Mucosa of gallbladder (tissue), 1 donor: ENCODE results near the gene BABAM2. TPM values are rescaled to one million over a fixed set of nuclear protein-coding genes. Genes with fewer than 3 reads are reported as not detected.

ENCODE experiments used
- DNase-seq: peaks from one replicate; pipeline ENCODE4 v3.0.0-alpha.2; 2020; ENCODE audit warnings: low spot score
- total RNA-seq: library from RNA; stranded (reverse); gene quantifications from one replicate; pipeline ENCODE4 v1.2.1, GENCODE V29; 2021
- donor health status: DM: no; HTN: no; CAD: no.

Gene BABAM2
- total RNA-seq, 1 donor from 2014 or later: 47.3 TPM

- no peak for DNase-seq
Measured at GRCh38 chr2:28162564-28162963, 272.0 kb downstream of the BABAM2 start.

- DNase-seq: no peak
Measured at GRCh38 chr2:28163028-28163427, 272.5 kb downstream of the BABAM2 start.

GRCh38 chr2:28163627-28164279 is 273.2 kb downstream of the BABAM2 start:
- no peak for DNase-seq

DNA sequence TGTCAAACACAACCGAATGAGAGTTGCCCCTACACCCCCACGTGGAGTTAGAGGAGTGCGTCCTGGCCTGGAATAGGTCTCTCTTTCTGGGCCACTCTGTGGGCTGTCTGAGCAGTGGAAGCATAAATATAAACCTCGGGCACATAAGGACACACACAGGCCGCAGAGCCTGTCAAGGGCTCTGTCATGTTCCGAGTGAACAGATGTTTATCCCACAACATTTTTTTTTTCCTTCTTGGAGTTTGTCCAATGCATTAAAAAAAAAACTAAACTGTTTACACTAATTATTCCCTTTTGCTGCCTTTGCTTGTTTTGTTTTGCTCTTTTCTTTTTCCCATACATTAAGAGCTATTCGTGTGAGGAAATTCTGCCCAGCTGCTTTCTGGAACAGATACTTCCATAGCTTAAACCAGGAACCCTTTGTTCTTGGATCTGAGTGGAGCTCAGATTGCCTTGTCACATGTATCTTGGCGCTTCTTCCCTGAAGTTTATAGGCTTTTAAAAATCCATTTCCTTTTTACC is 273.8 kb downstream of the BABAM2 start:
- no peak for DNase-seq

DNA sequence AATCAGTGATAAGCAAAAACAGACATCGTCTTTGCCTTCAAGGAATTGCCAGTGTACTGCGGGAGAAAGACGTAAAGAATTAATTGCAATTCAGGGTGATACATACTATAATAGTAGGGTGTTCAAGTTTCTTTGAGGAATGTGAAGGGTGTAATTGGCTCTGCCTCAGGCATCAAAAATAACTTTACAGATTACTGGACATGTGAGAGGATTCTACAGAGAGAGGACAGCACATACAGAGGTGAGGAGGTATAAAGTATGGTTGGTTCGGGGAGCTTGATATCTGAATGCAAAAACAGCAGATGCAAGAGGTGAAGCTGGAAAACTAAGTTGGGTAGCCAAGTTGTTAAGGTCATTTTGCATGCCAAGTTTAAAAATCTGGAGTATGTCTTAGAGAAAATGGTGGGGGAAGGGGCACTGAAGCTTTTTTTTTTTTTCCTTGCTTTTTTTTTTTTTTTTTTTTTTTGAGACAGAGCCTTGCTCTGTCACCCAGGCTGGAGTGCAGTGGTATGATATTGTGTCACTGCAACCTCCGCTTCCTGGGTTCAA is 274.6 kb downstream of the BABAM2 start:
- no peak for DNase-seq

DNA sequence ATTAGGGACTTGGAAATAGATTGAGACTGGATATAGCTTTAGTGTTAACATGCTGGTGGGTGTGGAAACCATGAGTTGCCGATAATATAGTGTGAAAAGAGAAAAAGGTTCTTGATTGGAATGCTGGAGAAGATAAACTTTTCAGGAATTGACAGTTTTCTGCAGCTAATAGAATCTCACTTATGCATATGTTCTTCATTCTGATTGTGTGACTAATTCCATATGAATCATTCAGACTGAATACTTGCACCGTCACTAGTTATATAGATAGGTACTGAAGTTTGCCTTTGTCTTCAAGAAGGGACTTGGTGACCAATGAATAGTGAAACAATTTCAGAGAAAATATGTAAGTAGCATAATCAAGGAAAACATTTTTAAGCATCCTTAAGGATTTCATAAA is 276.4 kb downstream of the BABAM2 start:
- no peak for DNase-seq

GRCh38 chr2:28168376-28168775 is 277.8 kb downstream of the BABAM2 start:
- no peak for DNase-seq

- no peak for DNase-seq
Measured at GRCh38 chr2:28169492-28169891, 279.0 kb downstream of the BABAM2 start.

DNA sequence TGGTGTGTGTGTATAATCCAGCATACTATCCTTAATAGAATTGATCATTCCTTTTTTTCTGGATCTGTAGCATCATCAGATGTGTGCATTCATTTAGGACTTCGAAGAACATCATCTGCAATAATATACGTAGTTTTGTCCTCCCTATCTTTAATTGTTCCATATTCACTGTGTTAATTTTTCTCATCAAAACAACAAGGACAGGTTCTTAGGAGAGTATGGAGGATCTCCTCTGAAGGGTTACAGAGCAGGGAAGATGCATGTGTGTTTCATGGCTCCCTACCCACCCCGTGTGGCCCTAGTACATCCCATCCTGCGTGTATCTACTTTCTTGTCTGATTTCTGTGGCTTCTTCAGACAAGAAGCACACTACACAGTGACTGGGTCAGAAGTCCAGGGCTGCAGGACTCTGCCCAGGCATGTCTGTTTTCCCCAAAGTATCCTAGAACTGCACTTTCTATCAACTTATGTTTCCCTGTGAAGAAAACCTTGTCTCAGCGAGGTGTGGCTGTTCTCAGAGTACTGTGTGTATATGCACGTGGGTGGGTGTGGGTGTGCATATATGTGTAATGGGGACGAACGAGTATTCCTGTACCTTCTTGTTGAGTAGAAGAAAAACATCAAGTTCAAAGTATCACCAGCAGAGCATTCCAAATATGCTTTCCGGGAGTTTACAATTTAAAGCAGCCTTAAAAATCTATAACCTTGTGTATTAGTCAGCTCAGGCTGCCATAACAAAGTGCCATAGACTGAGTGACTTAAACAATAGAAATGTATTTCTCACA is 281.8 kb downstream of the BABAM2 start:
- DNase-seq: no peak

DNA sequence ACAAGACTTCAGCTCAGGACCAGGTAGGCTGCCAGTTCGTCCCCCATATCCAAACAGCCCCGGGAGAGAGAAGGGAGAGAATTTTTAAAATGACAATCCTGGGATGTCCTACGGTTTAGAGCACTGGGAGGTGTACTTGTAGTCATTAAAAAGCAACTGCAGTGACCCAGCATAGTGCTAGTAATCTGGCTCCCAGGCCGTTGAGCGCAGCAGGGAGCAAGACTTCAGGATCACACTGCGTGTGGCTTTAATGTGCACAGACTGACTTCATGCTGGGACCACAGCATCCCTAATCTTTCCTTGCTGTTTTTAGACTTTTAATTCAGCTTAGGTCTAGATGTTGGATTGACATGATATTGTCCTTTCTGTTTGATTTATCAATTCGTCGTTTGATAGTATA is 282.8 kb downstream of the BABAM2 start:
- no peak for DNase-seq

GRCh38 chr2:28174211-28174610 is 283.7 kb downstream of the BABAM2 start:
- DNase-seq: no peak

DNA sequence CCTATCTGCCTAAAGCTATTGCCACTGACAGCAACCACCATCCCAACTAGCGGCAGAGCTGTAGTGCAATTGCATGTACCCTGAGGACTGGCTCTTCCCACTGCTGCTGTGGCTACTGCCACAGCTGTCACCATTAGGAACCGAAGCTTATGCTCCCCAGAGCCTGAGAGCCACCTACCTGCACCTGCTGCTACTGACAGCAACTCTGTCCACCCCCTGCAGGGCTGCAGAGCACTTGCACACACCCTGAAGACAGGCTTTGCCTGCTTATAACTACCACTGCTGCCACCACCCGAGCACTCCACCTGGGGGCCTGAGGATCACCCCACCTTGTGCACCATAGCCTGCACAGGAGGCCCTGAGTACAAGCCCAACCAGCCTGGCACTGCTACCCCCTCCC is 284.5 kb downstream of the BABAM2 start:
- no peak for DNase-seq

DNA sequence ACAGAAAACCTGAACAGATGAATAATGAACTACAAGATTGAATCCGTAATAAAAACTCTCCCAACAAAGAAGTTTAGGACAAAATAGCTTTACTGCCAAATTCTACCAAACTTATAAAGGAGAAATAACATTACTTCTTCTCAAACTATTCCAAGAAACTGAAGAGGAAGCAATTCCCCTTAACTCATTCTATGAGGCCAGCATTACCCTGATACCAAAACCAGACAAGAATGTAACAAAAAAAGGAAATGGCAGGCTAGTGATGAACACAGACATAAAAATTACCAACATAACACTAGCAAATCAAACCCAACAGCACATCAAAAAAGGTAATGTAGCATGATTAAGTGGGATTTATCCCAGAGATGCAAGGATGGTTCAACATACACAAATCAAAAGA is 288.4 kb downstream of the BABAM2 start:
- DNase-seq: no peak

DNA sequence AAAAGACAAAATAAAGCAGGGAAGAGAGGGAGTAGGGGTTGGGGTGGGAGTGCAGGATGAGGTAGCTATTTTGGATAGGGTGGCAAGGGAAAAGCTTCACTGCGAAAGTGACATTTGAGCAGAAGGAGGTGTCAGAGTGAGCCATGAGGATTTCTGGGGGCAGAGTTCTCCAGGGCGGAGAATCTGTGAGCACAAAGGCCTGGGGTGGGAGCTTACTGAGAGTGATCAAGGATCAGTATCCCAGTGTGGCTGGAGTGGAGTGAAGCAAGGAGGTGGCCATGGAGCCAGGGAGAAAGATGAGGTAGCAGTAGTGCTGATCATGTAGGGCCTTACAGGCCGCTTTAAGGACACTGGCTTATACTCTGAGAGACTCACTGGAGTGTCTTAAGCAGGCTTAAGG is 291.3 kb downstream of the BABAM2 start:
- DNase-seq: no peak

GRCh38 chr2:28182348-28182747 is 291.8 kb downstream of the BABAM2 start:
- no peak for DNase-seq

GRCh38 chr2:28185153-28185552 is 294.6 kb downstream of the BABAM2 start:
- DNase-seq: no peak

GRCh38 chr2:28185891-28186290 is 295.4 kb downstream of the BABAM2 start:
- DNase-seq: no peak

DNA sequence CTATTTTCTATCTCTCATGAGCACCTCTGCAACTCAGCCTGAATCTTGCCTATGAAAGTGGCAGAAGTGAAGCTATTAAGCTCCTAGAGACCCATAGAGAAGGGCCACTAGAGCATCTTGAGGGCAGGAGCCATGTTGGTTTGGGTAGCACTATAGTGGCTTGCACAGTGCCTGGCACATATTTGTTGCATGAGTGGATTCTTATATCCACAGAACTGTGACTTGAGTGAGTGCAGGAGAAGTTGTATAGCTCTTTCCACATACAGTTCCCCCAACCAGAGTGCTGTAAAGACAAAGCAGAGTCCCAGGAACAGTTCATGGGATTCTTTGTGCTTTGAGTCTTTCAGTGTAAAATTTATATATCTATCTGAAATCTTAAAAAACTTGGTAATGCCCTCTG is 296.7 kb downstream of the BABAM2 start:
- DNase-seq: no peak

GRCh38 chr2:28188436-28188835 is 297.9 kb downstream of the BABAM2 start:
- no peak for DNase-seq

DNA sequence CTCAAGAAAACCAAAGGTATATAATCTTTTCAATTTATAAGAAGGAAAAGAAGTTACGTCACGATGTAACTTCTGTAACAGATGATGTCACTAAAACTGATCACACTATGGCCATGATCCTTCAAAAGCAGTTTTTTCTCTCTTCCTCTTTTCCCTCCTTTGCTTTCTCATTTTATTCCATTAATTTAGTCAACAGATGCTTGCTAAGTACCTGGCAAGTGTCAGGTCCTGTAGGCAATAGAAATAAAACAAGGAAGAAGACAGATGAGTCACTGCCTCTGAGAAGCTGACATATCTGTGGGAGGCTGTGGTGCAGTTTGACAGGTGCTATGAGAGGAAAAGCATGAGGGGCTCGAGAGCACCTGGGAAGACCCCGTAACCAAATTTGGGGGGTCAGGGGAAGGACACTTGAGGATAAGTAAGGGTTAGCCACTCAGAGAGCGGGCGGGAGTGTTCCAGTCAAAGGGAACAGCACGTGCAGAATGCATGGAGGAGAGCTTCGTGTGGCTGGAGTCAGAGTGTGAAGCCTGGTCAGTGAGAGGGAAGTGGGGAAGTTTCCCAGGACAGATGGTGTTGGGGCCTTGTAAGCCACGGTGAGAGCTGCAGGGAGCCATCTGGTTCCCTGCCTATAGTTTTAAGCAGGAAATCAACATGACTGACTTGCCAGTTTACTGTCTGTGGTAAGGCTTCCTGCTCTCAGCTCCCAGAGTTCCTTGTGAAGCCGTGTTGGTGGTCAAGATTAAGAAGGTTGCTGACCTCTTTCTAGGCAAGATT is 303.3 kb downstream of the BABAM2 start:
- DNase-seq: no peak

GRCh38 chr2:28199995-28200679 is 309.6 kb downstream of the BABAM2 start:
- no peak for DNase-seq
